Heart left ventricle (tissue), 16 donors: ENCODE data around the gene ATRNL1. TPM values are rescaled to one million over a fixed set of nuclear protein-coding genes. Genes with fewer than 3 reads are reported as not detected.

Experiments used
- ATAC-seq, 4 donors: fragments of 200-7000 bp; cut with Tn5 transposase; one replicate each; pipeline ENCODE4 v1.9.1; 2020 to 2022; ENCODE audit warnings: moderate library complexity in 4 of 4, mild to moderate bottlenecking in 3 of 4, moderate number of reproducible peaks in 1 of 4
- DNase-seq, 5 donors: peaks; one replicate each; pipeline ENCODE4 v3.0.0-alpha.2; 2020
- H3K27ac ChIP-seq, 12 donors: fragments of 200-600 bp; sonication (generic) in 4 of 12; one replicate each; pipeline versions ENCODE4 v1.5.0 to v1.8.0; 2016 to 2022; ENCODE audit warnings: mild to moderate bottlenecking in 2 of 12
- H3K27me3 ChIP-seq, 9 donors: fragments of 200-600 bp; sonication (generic) in 2 of 9; one replicate each; pipeline versions ENCODE4 v1.5.1 to v1.8.0; 2016 to 2022; ENCODE audit warnings: mild to moderate bottlenecking in 3 of 9
- H3K36me3 ChIP-seq, 9 donors: fragments of 200-600 bp; sonication (generic) in 2 of 9; one replicate each; pipeline versions ENCODE4 v1.5.0 to v1.8.0; 2018 to 2022; ENCODE audit warnings: mild to moderate bottlenecking in 2 of 9
- H3K4me1 ChIP-seq, 12 donors: fragments of 200-600 bp; sonication (generic) in 4 of 12; one replicate each; pipeline versions ENCODE4 v1.5.0 to v1.8.0; 2016 to 2022; ENCODE audit warnings: mild to moderate bottlenecking in 3 of 12
- H3K4me3 ChIP-seq, 12 donors: fragments of 200-600 bp; sonication (generic) in 4 of 12; one replicate each; pipeline versions ENCODE4 v1.5.0 to v1.8.0; 2017 to 2022; ENCODE audit warnings: mild to moderate bottlenecking in 9 of 12, moderate library complexity in 4 of 12
- H3K9me3 ChIP-seq, 12 donors: fragments of 200-600 bp; sonication (generic) in 4 of 12; one replicate each; pipeline versions ENCODE4 v1.5.0 to v1.8.0; 2016 to 2022; ENCODE audit warnings: mild to moderate bottlenecking in 1 of 12
- POLR2A ChIP-seq, 2 donors: fragments of 450-650 bp; IDR thresholded peaks; one replicate each; pipeline ENCODE4 v1.6.1; 2017; ENCODE audit warnings: antibody characterized with exemption in 2 of 2, mild to moderate bottlenecking in 2 of 2, moderate library complexity in 2 of 2
- WGBS, 4 donors: extraction: QIAGEN DNeasy Blood & Tissue Kit in 2 of 4; methylation state at CpG; one replicate each; pipeline versions ENCODE4 v1.1.5 to v1.1.7; 2013 to 2018; 5-methylcytosine and 5-hydroxymethylcytosine counted together
- intact Hi-C, 10 donors: fragments of 100-400 bp; cut with DNase I; formaldehyde crosslinking; loops; one replicate each; pipeline versions ENCODE4 v1.11.1 to v1.14.2; 2022
- polyA plus RNA-seq, 2 donors: library from polyadenylated mRNA; stranded (reverse); fragments of 200-250 nt; gene quantifications; one replicate each; pipeline ENCODE4 v1.2.3, GENCODE V29; 2013
- total RNA-seq, 9 donors: library from RNA; depleted of rRNA in 2 of 9; stranded (reverse); fragments of >200 nt in 2 of 9; fragmentation: NEBNext Ultra II Directional in 3 of 9; extraction: Animal tissue kit (Norgen Biotek cat#: 25700) in 3 of 9; gene quantifications; one replicate each; pipeline versions ENCODE4 v1.1.0 to v1.2.4, GENCODE V29; 2016 to 2023
- TF ChIP-seq, protein P1 (sequence below), 12 donors: fragments of 200-600 bp; sonication (generic) in 4 of 12; IDR thresholded peaks; one replicate each; pipeline versions ENCODE4 v1.5.0 to v1.8.0; 2018 to 2022; ENCODE audit warnings: antibody characterized with exemption in 12 of 12, mild to moderate bottlenecking in 5 of 12
- donor health status: ischemic (EF 13 %, LVEDD 7.1; RV severe dilation, severe dysfunction).
- donor health status: healthy with polysubstance abuse.
- donor health status: DM: no; HTN: yes; CAD: no.
- donor health status: DM: no; HTN: no; CAD: no.
- donor health status: ischemic (EF 25% LVEDD 6.9; RV normal size, moderate dysfunction).
- donor health status: ischemic (EF 25% LVEDD 5.7; RV mildly dilated, moderate dysfunction).
- donor health status: healthy.
- donor health status: DM: yes; HTN: yes; CAD: no.
- donor health status: ischemic (EF 35%, LVEDD 5.7; RV mildly dilated, moderate dysfunction).
- donor health status: nonischemic (EF 11% LVEDD 7.7; RV severe dilation, severe dysfunction).
- donor health status: DM: yes; HTN: yes; CAD: no.
- donor health status: PGD.
- donor health status: ischemic (EF 29% LVEDD 5.4; RV normal size, mild dysfunction).
- donor health status: nonischemic (EF 23%, LVEDD 6.1; RV moderate dilation, normal function).

Gene ATRNL1
- total and polyA plus RNA-seq, 11 donors = 0.13 to 28.5 (median 3.0) TPM

DNA sequence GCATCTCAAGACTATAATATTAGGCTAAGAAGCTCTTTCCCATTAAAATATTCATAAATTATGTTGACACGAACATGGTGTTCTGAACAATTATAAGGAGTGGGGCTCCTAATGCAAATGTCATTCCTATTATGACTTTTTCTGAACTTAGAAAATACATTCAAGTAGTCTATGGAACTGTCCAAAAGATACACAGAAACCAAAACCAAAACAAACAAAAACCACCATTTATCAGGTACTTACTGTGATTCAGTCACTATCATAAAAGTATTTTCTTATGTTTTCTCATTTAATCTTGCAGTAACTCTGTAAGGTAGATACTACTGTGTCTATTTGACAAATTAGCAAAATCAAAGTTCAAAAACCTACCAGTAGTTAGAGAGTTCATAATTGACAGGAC lies 773.0 kb downstream of the ATRNL1 start:
- WGBS, 4 donors = 86 to 98% (median 91%) methylated on average over 1 of the region's 1 CpG
- Histone ChIP-seq H3K4me1 (no peaks in the 10 kb centered on the region), H3K9me3 (no peaks in the 10 kb centered on the region), H3K27me3 (no peaks in the 10 kb centered on the region), H3K27ac (no peak overlapping the region), H3K4me3 (no peak overlapping the region), H3K36me3 (no peaks in the 10 kb centered on the region)
- intact Hi-C loops = no loop called here
- ATAC-seq = no peak
- TF ChIP-seq, protein P1, sequence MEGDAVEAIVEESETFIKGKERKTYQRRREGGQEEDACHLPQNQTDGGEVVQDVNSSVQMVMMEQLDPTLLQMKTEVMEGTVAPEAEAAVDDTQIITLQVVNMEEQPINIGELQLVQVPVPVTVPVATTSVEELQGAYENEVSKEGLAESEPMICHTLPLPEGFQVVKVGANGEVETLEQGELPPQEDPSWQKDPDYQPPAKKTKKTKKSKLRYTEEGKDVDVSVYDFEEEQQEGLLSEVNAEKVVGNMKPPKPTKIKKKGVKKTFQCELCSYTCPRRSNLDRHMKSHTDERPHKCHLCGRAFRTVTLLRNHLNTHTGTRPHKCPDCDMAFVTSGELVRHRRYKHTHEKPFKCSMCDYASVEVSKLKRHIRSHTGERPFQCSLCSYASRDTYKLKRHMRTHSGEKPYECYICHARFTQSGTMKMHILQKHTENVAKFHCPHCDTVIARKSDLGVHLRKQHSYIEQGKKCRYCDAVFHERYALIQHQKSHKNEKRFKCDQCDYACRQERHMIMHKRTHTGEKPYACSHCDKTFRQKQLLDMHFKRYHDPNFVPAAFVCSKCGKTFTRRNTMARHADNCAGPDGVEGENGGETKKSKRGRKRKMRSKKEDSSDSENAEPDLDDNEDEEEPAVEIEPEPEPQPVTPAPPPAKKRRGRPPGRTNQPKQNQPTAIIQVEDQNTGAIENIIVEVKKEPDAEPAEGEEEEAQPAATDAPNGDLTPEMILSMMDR (IDR thresholded peaks at IDR 0.05) = no peak
- TF ChIP-seq POLR2A (IDR thresholded peaks at IDR 0.05) = no peak
- no peak for DNase-seq

DNA sequence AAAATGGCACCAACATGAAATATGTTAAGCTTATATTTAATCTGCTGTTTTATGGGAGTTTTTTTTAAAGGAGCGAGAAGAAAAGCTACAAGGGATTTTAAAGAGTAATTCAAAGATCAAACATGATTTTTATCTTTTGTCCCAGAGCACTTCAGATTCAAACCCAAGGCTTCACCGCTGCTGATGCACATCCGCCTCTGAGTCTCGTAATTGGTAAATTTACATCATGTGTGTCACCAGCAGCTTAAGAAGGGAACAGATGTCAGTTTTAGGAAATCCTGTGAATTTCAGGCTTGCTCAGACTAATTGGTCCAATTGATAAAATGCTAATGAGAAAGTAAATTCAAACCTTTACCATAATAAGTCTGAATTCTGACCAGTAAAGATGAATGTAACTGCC lies 773.5 kb downstream of the ATRNL1 start:
- ATAC-seq = no peak
- H3K27ac ChIP-seq = no peak overlapping the region
- TF ChIP-seq, protein P1 (IDR thresholded peaks at IDR 0.05) = no peak
- no peaks in the 10 kb centered on the region for H3K27me3 ChIP-seq
- H3K9me3 ChIP-seq = no peaks in the 10 kb centered on the region
- WGBS, 4 donors = 88 to 95% (median 93%) methylated on average over 4 of the region's 4 CpGs
- H3K4me3 ChIP-seq = no peak overlapping the region
- H3K4me1 ChIP-seq = no peaks in the 10 kb centered on the region
- DNase-seq = no peak
- intact Hi-C loops = no loop called here
- no peaks in the 10 kb centered on the region for H3K36me3 ChIP-seq

DNA sequence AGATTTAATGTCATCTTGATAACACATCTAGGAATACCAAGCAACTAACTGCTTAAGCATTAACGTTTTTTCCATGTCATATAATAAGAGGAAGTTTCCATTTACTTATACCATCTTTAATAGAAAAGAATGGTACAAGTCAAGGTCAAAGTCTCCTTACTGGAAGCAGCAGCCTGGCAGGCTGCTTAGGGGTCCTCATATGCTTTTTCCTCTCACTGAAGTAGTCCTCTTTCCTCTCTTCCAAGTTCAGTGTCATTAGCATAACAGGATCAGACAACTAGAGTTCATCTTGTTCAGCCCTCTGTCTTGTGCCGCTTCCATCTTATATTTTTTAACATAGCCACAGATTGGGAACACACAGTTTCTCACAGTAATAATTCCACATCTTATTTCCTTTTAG lies 774.1 kb downstream of the ATRNL1 start:
- DNase-seq (no peak), ATAC-seq (no peak)
- Histone ChIP-seq H3K27me3 (no peaks in the 10 kb centered on the region), H3K9me3 (no peaks in the 10 kb centered on the region), H3K4me3 (no peak overlapping the region), H3K4me1 (no peaks in the 10 kb centered on the region), H3K36me3 (no peaks in the 10 kb centered on the region), H3K27ac (no peak overlapping the region)
- intact Hi-C loops = no loop called here
- 55 to 59% (median 57%) methylated on average over 2 of the region's 2 CpGs for WGBS, 4 donors
- TF ChIP-seq, protein P1 (IDR thresholded peaks at IDR 0.05) = no peak

DNA sequence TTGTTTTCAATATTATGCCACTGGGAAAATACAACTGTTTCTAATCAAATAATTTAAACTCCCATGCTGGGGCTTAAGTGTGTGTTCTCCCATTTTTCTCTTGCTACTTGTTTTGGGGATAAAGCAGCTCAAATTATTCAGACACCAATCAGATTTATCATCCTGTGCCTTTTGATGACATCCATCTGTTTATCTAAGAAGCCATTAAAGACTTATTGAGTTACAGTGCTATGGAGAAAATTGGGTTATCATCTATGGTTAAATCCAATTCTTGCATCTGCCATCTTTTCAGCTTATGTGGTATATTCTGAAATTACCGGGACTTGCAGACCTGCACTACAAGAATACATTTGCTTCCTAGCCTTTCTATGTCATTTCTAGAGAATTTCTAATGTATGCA lies 778.7 kb downstream of the ATRNL1 start:
- no peak for TF ChIP-seq POLR2A (IDR thresholded peaks at IDR 0.05)
- TF ChIP-seq, protein P1 (IDR thresholded peaks at IDR 0.05) = no peak
- peaks cover 0 to 3% (median 0%) of the 10 kb centered on the region in 9 donors for H3K27me3 ChIP-seq
- ATAC-seq (no peak), DNase-seq (no peak)
- no peak overlapping the region for H3K4me3 ChIP-seq
- no peaks in the 10 kb centered on the region for H3K9me3 ChIP-seq
- H3K4me1 ChIP-seq = no peaks in the 10 kb centered on the region
- H3K27ac ChIP-seq = no peak overlapping the region
- WGBS, 4 donors = 95 to 100% (median 96%) methylated on average over 1 of the region's 1 CpG
- intact Hi-C loops = no loop called here
- no peaks in the 10 kb centered on the region for H3K36me3 ChIP-seq
